H1 (cell line): ENCODE measurements around the gene CRPPA. TPM values are rescaled to one million over a fixed set of nuclear protein-coding genes. Genes with fewer than 3 reads are reported as not detected.

Source experiments
- CTCF ChIA-PET: fragments of 300-600 bp; sonication (Branson Sonifier 250); formaldehyde crosslinking; loops from one replicate; lab custom pipeline; 2021; ENCODE audit not compliant: partially characterized antibody; lab: Charles Lee
- POLR2A ChIA-PET: fragments of 300-600 bp; sonication (Branson Sonifier 250); formaldehyde crosslinking; loops from one replicate; lab custom pipeline; 2021; ENCODE audit warnings: inconsistent platforms; ENCODE audit not compliant: partially characterized antibody; lab: Charles Lee
- DNase-seq, 2 experiments: peaks; one replicate each; pipeline versions ENCODE4 v3.0.0 to v3.0.0-alpha.2; 2010 to 2022; ENCODE audit warnings: low spot score in 2 of 2, low read depth in 1 of 2, mixed read lengths in 1 of 2
- FAIRE-seq: peaks from 2 replicates; lab custom pipeline; 2011; peaks lifted over from hg19 to GRCh38; lab: Jason Lieb, UNC
- H2AFZ ChIP-seq: 2 replicates; pipeline ENCODE4 v1.8.1; 2012; ENCODE audit warnings: low read length, inconsistent platforms
- H2AK5ac ChIP-seq: 2 replicates; pipeline ENCODE4 v1.6.1; 2013; ENCODE audit warnings: low read depth, low read length
- H2BK120ac ChIP-seq: replicated peaks from 2 replicates; pipeline ENCODE3; 2013; ENCODE audit warnings: low read depth, low read length, inconsistent platforms
- H2BK12ac ChIP-seq: 2 replicates; pipeline ENCODE4 v1.6.1; 2013; ENCODE audit warnings: low read depth, low read length
- H2BK15ac ChIP-seq: 2 replicates; pipeline ENCODE4 v1.6.1; 2013; ENCODE audit warnings: low read length
- H2BK20ac ChIP-seq: 2 replicates; pipeline ENCODE4 v1.6.1; 2013; ENCODE audit warnings: low read length
- H2BK5ac ChIP-seq: 2 replicates; pipeline ENCODE4 v1.6.1; 2013; ENCODE audit warnings: low read depth, low read length
- H3K14ac ChIP-seq: 2 replicates; pipeline ENCODE4 v1.6.1; 2013; ENCODE audit warnings: inconsistent platforms; ENCODE audit not compliant: insufficient read length
- H3K18ac ChIP-seq: 2 replicates; pipeline ENCODE4 v1.6.1; 2013; ENCODE audit warnings: low read length; ENCODE audit errors: extremely low read depth
- H3K23ac ChIP-seq: 2 replicates; pipeline ENCODE4 v1.6.1; 2013; ENCODE audit warnings: inconsistent platforms; ENCODE audit not compliant: insufficient read length
- H3K23me2 ChIP-seq: 2 replicates; pipeline ENCODE4 v1.6.1; 2013; ENCODE audit warnings: low read depth, low read length
- H3K27ac ChIP-seq: 2 replicates; pipeline ENCODE4 v1.6.1; 2011; ENCODE audit warnings: low read depth, low read length, inconsistent platforms
- H3K27me3 ChIP-seq, 4 experiments: replicated peaks in 1 of 4; 1 replicate in 1 of 4; 2 replicates in 3 of 4; pipeline versions ENCODE4 v1.6.1 to v1.8.1; 2011 to 2013; ENCODE audit warnings: low read length in 3 of 4, mild to moderate bottlenecking in 3 of 4, inconsistent platforms in 2 of 4, mixed read lengths in 2 of 4, moderate library complexity in 1 of 4; ENCODE audit not compliant: control insufficient read depth in 3 of 4, insufficient read depth in 3 of 4; ENCODE audit errors: extremely low read depth in 1 of 4
- H3K36me3 ChIP-seq, 4 experiments: 2 replicates each; pipeline versions ENCODE4 v1.6.1 to v1.8.1; 2011 to 2013; ENCODE audit warnings: mild to moderate bottlenecking in 4 of 4, low read length in 3 of 4, moderate library complexity in 2 of 4, control low read depth in 1 of 4, inconsistent platforms in 1 of 4; ENCODE audit not compliant: insufficient read depth in 4 of 4, control insufficient read depth in 2 of 4
- H3K4ac ChIP-seq: replicated peaks from 2 replicates; pipeline ENCODE3; 2013; ENCODE audit warnings: low read length, low read depth, mixed read lengths, inconsistent platforms; ENCODE audit not compliant: insufficient read length
- H3K4me1 ChIP-seq, 4 experiments: replicated peaks in 1 of 4; 1 replicate in 1 of 4; 2 replicates in 3 of 4; pipeline versions ENCODE4 v1.6.1 to v1.8.1; 2011 to 2013; ENCODE audit warnings: low read length in 3 of 4, inconsistent platforms in 2 of 4, mixed read lengths in 1 of 4; ENCODE audit not compliant: insufficient read depth in 4 of 4, control insufficient read depth in 3 of 4
- H3K4me2 ChIP-seq, 2 experiments: 2 replicates each; pipeline versions ENCODE4 v1.6.1 to v1.8.1; 2011 to 2013; ENCODE audit warnings: low read depth in 2 of 2, low read length in 2 of 2, control low read depth in 1 of 2, inconsistent platforms in 1 of 2, mild to moderate bottlenecking in 1 of 2; ENCODE audit not compliant: insufficient read depth in 1 of 2
- H3K4me3 ChIP-seq, 4 experiments: fragments of 200-600, 300-600 bp in 1 of 4; sonication (generic), shearing (Covaris generic), sonication (Bioruptor Twin) in 1 of 4; 2 replicates each; pipeline versions ENCODE4 v1.5.1 to v1.8.1; 2011 to 2016; ENCODE audit warnings: low read length in 4 of 4, low read depth in 3 of 4, control low read depth in 2 of 4, inconsistent platforms in 2 of 4, mild to moderate bottlenecking in 2 of 4, mixed read lengths in 1 of 4, moderate library complexity in 1 of 4; ENCODE audit not compliant: insufficient read depth in 2 of 4; ENCODE audit errors: extremely low read depth in 1 of 4
- H3K56ac ChIP-seq: replicated peaks from 2 replicates; pipeline ENCODE3; 2013; ENCODE audit warnings: low read depth, mild to moderate bottlenecking, mixed read lengths, low read length, inconsistent platforms; ENCODE audit not compliant: insufficient read length
- H3K79me1 ChIP-seq: 2 replicates; pipeline ENCODE4 v1.6.1; 2013; ENCODE audit warnings: low read depth, low read length, control low read depth
- H3K79me2 ChIP-seq, 2 experiments: 2 replicates each; pipeline versions ENCODE4 v1.6.1 to v1.8.1; 2012 to 2013; ENCODE audit warnings: low read length in 2 of 2, mild to moderate bottlenecking in 2 of 2, inconsistent platforms in 1 of 2; ENCODE audit not compliant: insufficient read depth in 2 of 2, control insufficient read depth in 1 of 2
- H3K9ac ChIP-seq, 4 experiments: replicated peaks in 1 of 4; 1 replicate in 1 of 4; 2 replicates in 3 of 4; pipeline versions ENCODE4 v1.6.1 to v1.8.1; 2011 to 2013; ENCODE audit warnings: low read depth in 3 of 4, low read length in 3 of 4, control low read depth in 2 of 4, mild to moderate bottlenecking in 2 of 4, moderate library complexity in 2 of 4, inconsistent platforms in 1 of 4; ENCODE audit errors: extremely low read depth in 1 of 4
- H3K9me3 ChIP-seq, 2 experiments: 2 replicates each; pipeline versions ENCODE4 v1.6.1 to v1.8.1; 2012 to 2013; ENCODE audit warnings: mild to moderate bottlenecking in 2 of 2, moderate library complexity in 2 of 2, control low read depth in 1 of 2, inconsistent platforms in 1 of 2, low read depth in 1 of 2, low read length in 1 of 2, mixed read lengths in 1 of 2; ENCODE audit not compliant: insufficient read depth in 2 of 2
- H4K20me1 ChIP-seq, 2 experiments: replicated peaks in 1 of 2; 2 replicates each; pipeline versions ENCODE3 to v1.8.1; 2011 to 2013; ENCODE audit warnings: inconsistent platforms in 2 of 2, low read length in 2 of 2, mild to moderate bottlenecking in 1 of 2; ENCODE audit not compliant: insufficient read depth in 2 of 2, control insufficient read depth in 1 of 2
- H4K5ac ChIP-seq: 2 replicates; pipeline ENCODE4 v1.6.1; 2013; ENCODE audit warnings: low read length, low read depth, mixed read lengths, inconsistent platforms; ENCODE audit not compliant: insufficient read length
- H4K8ac ChIP-seq: 2 replicates; pipeline ENCODE4 v1.8.0; 2013; ENCODE audit warnings: mild to moderate bottlenecking, moderate library complexity, low read length, inconsistent platforms; ENCODE audit not compliant: insufficient read depth; ENCODE audit errors: extremely low read depth
- H4K91ac ChIP-seq: replicated peaks from 2 replicates; pipeline ENCODE3; 2013; ENCODE audit warnings: low read length, mixed read lengths, inconsistent platforms; ENCODE audit not compliant: insufficient read length
- CEBPB ChIP-seq: IDR thresholded peaks from 2 replicates; pipeline ENCODE4 v1.6.1; 2012; ENCODE audit warnings: low read depth, low read length
- CHD2 ChIP-seq: IDR thresholded peaks from 2 replicates; pipeline ENCODE4 v1.6.1; 2012; ENCODE audit warnings: low read length, improper control_type of control experiment
- EZH2 ChIP-seq: fragments of 200-600 bp; sonication (generic); IDR thresholded peaks from 2 replicates; pipeline ENCODE4 v1.7.1; 2012; ENCODE audit warnings: low read depth, mild to moderate bottlenecking, moderate library complexity, low read length, inconsistent platforms; ENCODE audit not compliant: severe bottlenecking
- HDAC6 ChIP-seq: IDR thresholded peaks from one replicate; pipeline ENCODE4 v1.7.1; 2012; ENCODE audit warnings: low read depth, mild to moderate bottlenecking, inconsistent platforms, low read length, moderate library complexity
- KDM4A ChIP-seq: IDR thresholded peaks from one replicate; pipeline ENCODE4 v1.7.1; 2012; ENCODE audit warnings: low read depth, mild to moderate bottlenecking, moderate library complexity, low read length, inconsistent platforms; ENCODE audit not compliant: severe bottlenecking
- WGBS, 2 experiments: shearing (Covaris generic) in 1 of 2; methylation state at CpG; one replicate each; pipeline versions ENCODE4 v1.1.6 to v1.1.7; 2013 to 2015; ENCODE audit warnings: low lambda C conversion rate in 2 of 2, mixed read lengths in 2 of 2, inconsistent platforms in 1 of 2, low coverage in 1 of 2, missing lambda C conversion rate in 1 of 2; ENCODE audit not compliant: insufficient replicate concordance in 2 of 2, insufficient coverage in 1 of 2, insufficient read length in 1 of 2; ENCODE audit errors: extremely low coverage in 1 of 2, missing lambda C conversion rate in 1 of 2; 5-methylcytosine and 5-hydroxymethylcytosine counted together
- polyA plus RNA-seq, 7 experiments: library from polyadenylated mRNA; depleted of rRNA in 3 of 7; stranded (reverse) in 5 of 7; unstranded in 2 of 7; fragments of >200 nt in 5 of 7; fragments of 200-250 nt in 2 of 7; gene quantifications; 1 replicate in 5 of 7; 2 replicates in 1 of 7; 4 replicates in 1 of 7; pipeline versions ENCODE4 v1.2.1 to v1.2.3, GENCODE V29; 2011 to 2013; ENCODE audit warnings: missing spikeins in 2 of 7, mixed read lengths in 2 of 7
- total RNA-seq: library from RNA; stranded (reverse); fragmentation: NEBNext Ultra II Directional; extraction: Animal tissue kit (Norgen Biotek cat#: 25700); gene quantifications from 2 replicates; pipeline ENCODE4 v1.2.1, GENCODE V29; 2021

Gene CRPPA
- total and polyA plus RNA-seq, 2 of the 8 experiments (the other 6 are each of a cell fraction or from before 2014, with no cell fraction given) = 0.23 to 0.39 TPM

DNA sequence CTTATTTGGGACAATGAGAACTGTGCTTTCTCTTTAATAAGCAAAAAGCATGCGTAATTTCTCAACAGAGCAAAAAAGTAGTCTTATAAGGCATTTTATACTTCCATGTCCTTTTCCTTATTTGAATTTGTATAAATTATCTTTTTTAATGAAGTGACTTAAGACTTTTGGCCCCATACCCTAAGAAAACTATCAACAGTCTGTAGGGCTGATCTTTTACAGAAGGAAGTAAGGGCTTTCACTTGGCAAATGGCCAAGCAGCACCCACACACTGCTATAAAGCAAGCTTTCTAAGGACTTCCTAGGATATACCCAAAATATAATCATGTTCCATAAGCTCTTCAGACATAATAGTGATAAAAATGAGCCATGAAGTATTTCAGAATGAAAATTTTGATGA lies 3.4 kb downstream of the CRPPA start:
- no peak overlapping the region for H3K4ac ChIP-seq
- H3K9ac ChIP-seq = no peak overlapping the region
- no peak overlapping the region for H3K14ac ChIP-seq
- no peak overlapping the region for H3K18ac ChIP-seq
- H3K27me3 ChIP-seq = peaks cover 0 to 10% (median 4%) of the 10 kb centered on the region in 4 experiments; a peak in 3 of 7 replicates
- 46% methylated on average over 1 of the region's 1 CpG; no CpG with 5 or more reads in 1 of the 2 experiments for WGBS, 2 experiments
- no peaks in the 10 kb centered on the region for H3K36me3 ChIP-seq
- no peak overlapping the region for H3K56ac ChIP-seq
- H3K4me3 ChIP-seq = no peak overlapping the region
- H4K8ac ChIP-seq = no peak overlapping the region
- POLR2A ChIA-PET = no interaction called here
- H3K27ac ChIP-seq = no peak overlapping the region
- no peak overlapping the region for H2BK120ac ChIP-seq
- TF ChIP-seq CHD2 (no peak), CEBPB (no peak), EZH2 (no peak), KDM4A (no peak), HDAC6 (no peak)
- TF ChIP-seq, all 59 proteins: peak for 0
- DNase-seq (no peak), FAIRE-seq (no peak)
- no peaks in the 10 kb centered on the region for H4K20me1 ChIP-seq
- H3K79me2 ChIP-seq = no peaks in the 10 kb centered on the region
- no peak overlapping the region for H3K23ac ChIP-seq
- no peak overlapping the region for H2BK20ac ChIP-seq
- no peak overlapping the region for H2AK5ac ChIP-seq
- peaks cover 0 to 5% (median 2%) of the 10 kb centered on the region in 4 experiments; a peak in 1 of 7 replicates for H3K4me1 ChIP-seq
- CTCF ChIA-PET = interaction anchor here (6.6 kb wide), 1 partner anchor 16 kb away, joined by 40 read pairs; no protein-coding TSS in a partner anchor
- no peak overlapping the region for H4K5ac ChIP-seq
- no peaks in the 10 kb centered on the region for H3K79me1 ChIP-seq
- no peaks in the 10 kb centered on the region for H3K9me3 ChIP-seq
- H2BK15ac ChIP-seq = no peak overlapping the region
- no peak overlapping the region for H3K4me2 ChIP-seq
- H2AFZ ChIP-seq = no peak overlapping the region
- no peak overlapping the region for H4K91ac ChIP-seq
- no peak overlapping the region for H2BK5ac ChIP-seq
- peaks cover 15% of the 10 kb centered on the region for H3K23me2 ChIP-seq
- H2BK12ac ChIP-seq = no peak overlapping the region
